Measurements from ENCODE around the gene PADI6.
"Not testable (repeated sequence)": the region's sequence is repeated elsewhere in the genome, so short reads cannot be mapped to it uniquely, and the experiment has no call there.

The PADI6 gene

DNA sequence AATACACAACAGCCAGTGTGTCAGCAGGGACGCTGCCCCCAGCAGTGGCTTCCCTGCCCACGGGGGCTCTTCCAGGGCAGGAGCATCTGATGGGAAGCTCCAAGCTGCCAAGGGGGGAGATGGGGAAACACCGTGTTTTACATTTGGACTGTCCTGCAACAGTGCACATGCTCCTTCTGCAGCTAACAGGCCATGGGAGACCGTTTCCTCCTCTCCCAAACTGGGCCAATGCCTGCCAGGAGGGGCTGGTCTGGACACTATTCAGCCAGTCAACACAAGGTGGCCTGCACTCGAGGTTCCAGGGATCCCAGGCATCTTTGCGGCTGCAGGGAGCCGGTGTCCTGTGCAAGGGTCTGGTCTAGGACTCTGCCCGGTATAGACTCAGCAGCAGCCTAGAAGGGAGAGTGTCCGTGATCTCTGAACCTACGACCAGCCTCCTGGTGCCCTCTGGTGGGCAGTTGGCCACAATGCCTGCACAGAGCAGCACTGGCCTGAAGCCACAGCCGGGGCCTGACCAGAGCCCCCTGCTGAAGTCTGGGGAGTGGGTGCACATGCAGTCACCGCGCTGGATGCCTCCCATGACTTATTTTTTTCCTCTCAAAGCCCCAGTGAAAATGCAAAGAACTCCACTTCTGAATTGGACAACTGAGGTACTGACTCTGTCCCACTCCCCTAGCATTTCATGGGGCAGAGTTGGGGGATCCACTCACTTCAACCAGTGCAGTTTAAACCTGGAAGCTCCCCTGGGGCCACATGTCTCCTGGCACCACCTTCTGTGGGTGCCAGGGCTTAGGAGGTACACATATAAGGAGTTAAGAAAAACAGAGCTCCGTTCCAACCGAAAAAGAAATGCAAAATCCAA is 34.1 kb downstream of the PADI6 start:
- DNase-seq (ENCODE audit: low read depth): peak; percentile 68

DNA sequence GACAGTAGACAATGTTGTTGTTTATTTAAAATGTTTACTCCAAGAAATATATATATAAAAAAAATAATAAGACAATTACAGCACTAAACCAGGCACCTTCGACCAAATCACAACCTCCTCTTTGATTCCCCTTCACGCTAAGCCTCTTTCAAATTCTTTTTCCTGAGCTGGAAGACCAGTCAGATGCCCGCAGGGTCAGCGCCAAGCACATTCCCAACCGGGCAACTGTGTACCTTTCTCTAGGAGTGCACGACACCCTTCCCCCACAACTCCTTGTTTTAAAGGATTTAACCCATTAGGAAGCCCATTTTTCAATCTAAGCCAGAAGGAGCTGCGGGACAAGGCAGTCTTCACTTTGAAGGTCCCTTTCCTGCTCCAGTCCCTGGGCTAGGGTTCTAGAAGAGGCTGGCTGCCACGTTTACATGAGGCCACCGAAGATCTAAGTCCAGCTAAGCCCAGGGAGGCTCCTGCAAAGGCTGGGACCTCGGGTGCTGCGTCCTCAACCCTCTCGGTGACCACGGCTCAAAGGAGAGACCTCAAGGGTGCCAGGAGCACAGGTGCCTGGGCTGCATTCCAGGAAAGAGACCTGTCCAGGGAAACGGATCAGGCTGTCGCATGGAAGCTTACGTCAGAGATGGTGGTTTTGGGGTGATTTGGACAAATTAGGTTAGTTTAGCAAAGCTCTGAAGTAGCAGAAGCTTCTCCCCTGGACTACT is 34.9 kb downstream of the PADI6 start:
- not testable (repeated sequence) for DNase-seq (ENCODE audit: low read depth)

DNA sequence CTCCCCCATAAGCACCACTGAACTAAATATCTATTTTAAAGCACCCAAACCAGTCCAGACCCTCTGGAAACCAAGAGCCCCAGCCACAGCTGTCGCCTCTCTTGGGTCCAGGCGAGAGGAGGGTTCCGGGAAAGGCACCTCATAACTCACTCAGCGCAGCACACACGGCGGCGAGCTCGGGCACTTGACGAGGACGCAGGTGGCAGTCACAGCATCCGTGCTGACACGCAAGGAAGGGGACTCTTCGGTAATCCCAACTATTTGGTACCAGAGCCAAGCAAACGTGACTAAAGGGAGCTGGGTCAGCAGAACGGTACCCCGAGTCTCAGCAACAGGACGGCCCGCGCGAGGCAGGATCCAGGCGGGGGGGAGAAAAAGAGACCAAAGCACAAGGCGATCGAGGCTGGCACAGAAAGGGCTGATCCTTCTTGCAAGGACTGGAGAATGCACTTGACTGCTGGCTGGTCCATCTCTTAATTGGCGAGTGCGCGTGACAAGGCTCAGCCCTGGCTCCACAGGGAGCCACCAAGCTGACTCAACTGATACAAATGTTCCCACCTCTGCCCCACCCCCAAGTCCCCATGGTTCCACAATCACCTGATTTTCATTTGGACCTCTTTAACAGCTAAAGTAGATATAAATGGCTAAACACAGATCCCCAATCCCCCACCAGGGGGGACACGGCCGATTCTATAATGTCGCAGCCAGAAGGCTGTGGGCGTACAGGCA is 36.0 kb downstream of the PADI6 start:
- DNase-seq (ENCODE audit: low read depth): not testable (repeated sequence)

DNA sequence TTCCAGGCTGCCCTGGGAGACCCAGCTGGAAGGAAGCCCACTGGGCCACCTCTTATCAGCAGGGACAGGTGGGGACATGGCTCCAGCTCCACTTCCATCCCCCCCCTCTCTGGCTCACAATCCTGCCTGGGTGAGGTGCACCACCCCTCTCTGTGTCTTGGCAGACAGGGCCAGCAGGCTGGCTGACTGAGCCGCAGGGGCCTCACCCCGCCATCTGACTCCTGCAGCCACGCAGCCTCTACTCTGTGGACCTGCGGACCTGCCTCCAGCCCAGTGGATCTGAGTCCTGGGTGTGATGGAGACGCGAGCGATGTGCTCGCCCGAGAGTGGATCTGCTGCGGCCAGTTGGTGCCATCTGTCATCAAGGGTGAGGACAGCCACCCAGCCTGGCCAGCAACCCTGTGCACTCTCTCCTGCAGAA is 37.4 kb downstream of the PADI6 start:
- DNase-seq (ENCODE audit: low read depth): no peak

DNA sequence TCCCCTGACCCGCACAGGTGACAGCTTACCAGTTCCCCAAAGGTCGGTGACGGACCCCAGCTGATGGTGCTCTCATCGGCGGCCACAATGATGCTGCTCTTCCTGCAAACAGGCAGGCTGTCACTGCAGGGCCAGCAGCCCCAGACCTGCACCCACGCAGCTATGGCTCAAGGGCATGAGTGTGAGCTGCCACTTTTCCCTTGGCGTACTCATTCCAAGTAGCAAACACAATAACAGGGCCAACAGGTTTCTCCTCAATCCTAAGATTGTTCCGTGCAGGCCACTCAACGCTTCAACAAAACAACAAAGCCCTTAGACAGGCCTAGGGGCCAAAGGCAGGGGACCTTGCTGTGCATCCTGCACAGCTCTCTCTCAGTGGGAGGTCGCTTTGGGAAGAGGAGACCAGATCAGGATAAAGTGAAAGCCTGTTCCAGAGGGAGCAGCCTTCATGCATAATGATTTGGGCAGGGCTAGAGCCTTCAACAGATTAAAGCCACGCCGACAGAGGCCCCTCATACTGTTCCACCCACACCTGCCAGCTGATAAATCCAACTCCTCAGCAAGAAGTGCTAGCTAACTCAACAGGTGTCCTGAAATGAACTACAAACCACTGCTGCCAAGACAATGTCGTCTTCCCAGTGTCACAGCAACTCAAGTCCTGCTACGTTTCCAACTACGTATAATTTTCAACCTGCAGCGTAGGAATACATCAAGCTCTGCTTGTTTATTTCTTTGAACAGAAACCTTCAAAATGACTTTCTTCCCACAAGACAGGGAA is 40.3 kb downstream of the PADI6 start:
- no peak for DNase-seq (ENCODE audit: low read depth)

DNA sequence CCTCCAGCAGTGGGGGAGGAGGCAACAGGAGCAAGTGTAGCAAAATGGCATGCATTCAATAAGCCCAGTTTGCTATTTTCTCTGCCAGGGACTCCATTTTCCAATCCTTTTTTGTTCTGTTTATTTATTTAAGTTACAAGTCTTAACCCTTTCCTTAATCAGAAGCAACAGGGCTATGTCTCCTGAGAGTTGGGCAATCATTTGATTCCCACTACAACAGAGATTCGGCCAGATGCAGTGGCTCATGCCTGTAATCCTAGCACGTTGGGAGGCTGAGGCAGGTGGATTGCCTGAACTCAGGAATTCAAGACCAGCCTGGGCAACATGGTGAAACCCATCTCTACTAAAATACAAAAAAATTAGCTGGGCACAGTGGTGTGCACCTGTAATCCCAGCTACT is 42.0 kb downstream of the PADI6 start:
- no peak for DNase-seq (ENCODE audit: low read depth)

DNA sequence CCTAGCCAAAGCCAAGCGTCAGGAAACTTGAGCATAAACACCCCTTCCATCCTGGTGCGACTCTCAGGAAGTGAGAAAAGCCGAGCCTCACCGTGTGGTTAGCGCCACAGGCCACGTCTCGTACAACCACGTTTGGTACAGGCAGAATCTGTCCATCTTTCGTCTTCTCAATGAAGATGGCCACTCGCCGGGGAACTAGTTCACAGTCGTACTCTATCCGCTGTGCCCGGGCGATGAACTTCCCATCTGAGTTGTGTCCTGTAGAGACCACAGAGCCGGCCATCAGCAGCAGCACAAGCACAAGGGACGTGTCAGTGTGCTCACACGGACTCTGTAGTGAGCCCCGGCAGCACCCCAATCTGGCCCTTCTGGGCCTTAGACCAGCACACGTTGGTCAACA is 44.4 kb downstream of the PADI6 start:
- no peak for DNase-seq (ENCODE audit: low read depth)

DNA sequence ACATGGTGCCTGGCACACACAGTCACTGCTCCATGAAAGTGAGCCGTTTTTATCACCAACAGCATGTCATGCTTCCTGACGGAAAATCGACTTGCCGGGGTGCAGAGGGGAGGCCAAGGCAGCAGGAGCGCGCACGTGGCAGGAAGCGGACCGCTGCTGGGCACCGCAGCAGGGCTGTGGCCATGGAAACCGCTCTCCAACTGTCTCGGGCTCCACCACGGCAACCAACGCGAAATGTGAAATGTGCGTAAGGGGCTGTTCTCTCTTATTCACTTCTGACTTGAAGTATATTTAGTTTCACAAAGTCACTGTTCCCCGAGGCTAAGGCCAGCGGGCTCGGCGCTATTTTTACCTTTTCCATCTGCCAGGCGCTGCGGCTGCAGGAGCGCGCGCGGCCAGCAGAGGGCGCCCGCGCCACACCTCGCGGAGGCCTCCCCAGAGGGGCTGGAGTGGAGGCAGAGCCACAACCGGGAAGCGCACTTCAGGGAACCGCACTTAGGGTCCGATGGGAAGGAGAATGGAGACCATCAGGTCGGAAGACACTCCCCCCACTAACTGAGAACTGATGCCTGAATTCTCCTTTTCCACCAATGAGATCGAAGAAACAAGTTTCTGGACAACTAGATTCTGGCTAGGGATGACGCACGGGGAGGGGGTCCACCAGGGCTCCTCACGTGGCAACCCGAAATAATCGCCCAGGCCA is 47.8 kb downstream of the PADI6 start:
- DNase-seq (ENCODE audit: low read depth): peak; percentile 59

DNA sequence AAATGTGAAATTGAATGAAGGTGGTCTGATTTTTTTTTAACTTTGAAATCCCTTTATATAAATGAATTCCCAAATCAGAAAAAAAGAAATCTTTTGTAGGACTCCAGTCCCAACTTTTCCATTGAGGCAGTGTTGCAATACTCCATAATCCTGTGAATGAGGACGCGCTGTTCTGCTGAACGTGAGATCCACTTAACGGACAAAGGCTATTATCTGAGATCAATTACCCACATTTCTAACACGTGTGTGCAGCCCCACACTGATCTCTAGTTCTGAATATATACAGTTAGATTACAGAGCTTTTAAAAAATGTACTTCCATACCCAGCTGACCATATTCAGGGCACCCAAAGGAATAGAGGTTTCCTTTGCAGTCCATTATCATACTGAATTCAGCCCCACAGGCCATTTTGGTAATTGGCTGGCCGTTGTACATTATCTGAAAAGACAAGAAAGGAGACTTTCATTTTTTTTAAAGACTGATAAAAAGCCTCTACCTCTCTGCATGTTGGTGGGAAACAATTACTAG is 48.5 kb downstream of the PADI6 start:
- DNase-seq (ENCODE audit: low read depth): no peak

DNA sequence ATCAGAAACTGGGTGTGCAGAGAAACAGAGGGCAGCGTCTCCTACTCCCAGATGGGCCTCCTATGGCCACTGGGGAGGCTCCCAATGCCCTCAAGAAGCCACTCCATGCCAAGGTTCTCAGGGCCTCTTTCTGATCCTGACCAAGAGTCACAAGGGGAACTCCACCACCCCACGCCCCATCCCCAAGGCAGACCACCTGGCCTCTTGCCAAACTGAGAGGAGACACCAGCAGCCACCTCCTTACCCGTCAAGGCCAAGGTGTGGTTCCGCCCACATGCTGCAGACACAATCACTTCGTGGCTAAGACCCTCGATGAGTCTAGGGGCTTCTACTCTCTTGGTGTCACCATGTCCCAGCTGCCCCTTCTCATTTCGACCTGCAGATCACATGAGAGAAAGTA is 50.5 kb downstream of the PADI6 start:
- no peak for DNase-seq (ENCODE audit: low read depth)

DNA sequence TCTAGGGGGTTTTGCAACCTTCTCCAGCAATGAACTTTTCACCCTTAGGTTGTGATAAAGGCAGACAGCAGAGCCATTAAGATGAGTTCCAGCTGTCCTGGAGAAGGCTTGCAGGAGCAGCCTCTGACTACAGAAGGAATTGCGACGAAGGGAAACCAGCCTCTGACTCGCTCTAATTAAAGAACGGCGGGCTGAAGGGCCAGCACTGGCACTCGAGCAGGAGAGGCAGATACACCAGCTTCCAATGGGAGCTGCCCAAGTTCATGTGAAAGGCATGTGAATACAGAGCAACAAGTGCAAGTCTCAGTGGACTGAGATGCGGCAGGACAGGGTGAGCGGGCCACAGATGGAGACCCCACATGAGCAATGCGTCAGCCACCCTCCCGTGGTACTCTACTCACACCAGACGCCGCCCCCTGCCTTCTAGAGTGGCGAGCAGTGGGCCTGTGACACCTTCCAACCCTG is 51.8 kb downstream of the PADI6 start:
- peak; percentile 71 for DNase-seq (ENCODE audit: low read depth)

DNA sequence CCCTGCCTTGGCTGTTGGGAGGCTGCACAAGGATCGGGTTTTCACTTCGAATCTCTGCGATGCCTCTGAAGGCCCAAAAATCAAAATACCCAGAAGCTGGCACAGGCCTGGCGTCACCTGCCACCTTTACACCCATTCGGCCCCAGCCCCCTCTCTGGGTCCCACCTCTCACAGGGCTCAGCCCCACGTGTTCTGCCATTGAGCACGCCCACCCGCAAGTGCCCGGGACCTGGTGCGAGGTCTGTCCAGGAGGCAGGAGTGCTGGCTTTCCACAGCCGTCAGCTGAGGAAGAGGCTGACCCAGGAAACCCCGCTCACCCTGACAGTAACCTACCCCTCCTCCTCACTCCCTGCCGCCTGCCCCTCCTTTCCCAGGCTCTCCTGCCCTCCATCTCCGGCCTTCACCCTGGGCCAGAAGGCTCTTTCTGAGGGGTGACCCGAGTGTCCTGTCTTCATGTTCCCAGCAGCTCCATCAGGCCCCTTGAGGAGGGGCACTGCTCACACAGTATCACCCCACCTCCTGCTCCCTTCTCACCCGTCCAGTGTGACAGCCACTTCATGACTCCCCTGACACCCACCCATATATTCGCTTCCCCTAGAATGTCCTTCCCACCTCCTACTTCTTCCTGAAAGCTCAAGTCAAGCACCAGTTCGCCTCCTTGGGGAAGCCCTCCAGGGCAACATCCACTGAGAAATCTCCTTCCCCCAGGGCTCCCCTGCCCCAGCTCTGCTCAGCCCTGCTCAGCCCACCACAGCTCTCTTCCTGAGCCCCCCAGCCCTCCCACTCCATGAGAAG is 54.0 kb downstream of the PADI6 start:
- no peak for DNase-seq (ENCODE audit: low read depth)

DNA sequence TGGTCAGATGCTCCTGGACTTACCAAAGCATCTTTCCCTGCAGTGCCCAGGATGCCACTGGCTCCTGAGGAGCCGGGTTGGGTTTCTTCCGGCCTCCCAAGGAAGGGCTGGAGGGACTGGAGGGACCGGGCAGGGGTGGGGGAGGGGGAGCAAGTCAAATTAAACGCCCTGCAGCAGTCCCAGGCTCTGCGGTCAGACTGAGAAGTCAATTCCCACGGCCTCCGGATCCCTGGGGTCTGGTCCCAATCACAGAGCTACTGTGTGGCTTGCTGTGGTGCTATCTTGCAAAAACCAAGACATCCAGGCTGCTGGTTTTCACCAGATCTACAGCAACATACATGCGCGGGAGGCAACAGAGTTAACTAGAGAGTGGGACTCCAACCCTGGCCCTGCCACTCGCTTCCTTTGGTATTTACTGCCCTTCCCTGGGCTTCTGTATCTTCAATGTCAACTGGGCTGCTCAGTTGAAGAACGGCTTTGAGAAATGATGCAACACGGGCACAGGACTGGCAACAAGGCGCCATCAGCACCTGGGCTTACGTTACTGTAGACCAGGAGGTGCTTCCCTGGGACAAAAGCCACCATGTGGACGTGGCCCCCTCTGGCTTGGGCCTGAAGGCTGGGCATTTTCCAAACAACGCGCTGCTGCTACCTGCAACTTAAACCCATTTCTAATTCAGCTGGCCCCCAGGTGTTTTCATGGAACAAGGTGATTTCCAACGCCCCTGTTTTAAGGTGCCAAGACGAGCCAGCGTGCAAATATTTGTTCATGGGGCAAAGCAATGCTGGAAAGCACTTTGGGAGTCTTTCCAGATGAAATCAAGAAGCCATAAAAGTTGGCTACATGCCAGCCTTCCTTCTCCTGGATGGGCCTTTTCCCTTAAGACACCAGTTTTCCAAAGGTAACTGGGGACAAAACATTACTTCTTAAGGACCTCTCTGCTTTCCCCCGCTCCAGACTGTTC is 56.0 kb downstream of the PADI6 start:
- DNase-seq (ENCODE audit: low read depth): no peak

DNA sequence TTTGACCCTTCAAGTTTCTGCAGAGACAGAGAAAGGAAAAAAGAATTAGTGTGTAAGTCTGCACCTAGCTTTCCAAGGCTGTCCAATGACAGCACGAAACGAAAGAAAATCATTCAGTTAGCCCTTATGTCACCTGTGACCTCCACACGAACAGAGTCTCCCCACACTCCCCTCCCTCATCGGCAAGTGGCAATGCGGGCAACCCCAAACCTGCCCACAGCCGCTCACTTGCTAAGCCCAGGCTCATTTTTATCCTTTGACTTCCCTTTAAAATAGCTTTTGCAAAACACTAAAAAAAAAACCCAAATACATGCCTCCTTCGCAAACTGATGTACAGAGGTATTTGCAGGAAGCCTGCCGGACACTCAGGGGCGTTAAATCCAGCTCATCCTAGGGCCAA is 57.2 kb downstream of the PADI6 start:
- DNase-seq (ENCODE audit: low read depth): no peak

DNA sequence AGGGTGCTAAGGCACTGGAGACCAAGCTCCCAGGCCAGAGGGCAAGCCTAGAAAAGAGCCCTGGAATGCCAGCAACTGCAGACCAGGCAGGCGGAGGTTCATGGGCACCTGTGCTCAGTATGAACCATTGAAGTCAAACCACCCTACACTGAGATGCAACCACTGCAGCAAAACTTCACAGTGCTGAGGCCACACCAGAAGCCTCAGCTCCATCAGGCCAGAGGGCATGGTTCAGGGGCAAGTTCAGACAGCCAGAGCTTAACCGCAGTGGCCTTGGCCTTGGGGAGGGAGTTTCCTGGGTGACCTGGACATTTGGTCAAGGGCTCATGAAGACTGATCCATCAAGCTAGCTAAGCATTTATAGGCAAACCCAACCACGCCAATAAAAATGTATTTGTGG is 60.4 kb downstream of the PADI6 start:
- DNase-seq (ENCODE audit: low read depth): no peak

DNA sequence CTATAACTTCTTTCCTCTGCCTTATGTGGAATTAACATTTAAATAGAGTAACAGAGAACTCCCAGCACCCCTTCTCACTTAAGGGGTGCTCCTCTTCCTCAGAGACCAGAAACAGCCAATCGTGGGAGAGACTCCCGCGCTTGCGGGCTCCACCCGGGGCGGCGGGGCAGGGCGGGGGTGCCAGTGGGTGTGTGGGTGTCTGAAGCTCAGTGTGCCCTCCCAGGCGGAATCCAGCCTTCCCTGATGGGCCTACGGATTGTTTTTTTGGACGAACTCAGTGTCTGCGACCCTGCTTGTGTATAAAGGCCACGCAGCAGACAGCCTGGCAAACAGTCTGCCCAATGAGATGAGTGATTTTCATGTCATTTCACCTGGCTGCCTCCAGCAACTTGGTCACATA is 61.3 kb downstream of the PADI6 start:
- DNase-seq (ENCODE audit: low read depth): no peak

DNA sequence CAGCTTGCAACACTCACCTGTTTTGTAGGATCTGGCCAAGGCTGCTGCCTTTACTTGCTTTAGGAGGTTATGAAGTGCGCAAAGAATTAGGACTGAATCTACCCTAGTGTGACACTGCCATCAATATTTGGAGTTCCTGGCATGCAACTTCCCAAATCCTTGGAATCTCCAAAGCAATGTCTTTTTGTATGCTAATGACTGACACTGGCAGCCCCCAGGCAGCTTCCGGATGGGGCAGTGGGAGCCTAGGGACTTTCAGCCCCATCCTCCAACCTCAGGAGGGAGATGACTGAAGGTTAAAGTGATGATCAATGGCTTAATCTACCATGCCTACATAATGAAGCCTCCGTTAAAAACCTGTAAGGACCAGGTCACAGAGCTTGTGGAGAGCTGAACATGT is 62.0 kb downstream of the PADI6 start:
- no peak for DNase-seq (ENCODE audit: low read depth)

DNA sequence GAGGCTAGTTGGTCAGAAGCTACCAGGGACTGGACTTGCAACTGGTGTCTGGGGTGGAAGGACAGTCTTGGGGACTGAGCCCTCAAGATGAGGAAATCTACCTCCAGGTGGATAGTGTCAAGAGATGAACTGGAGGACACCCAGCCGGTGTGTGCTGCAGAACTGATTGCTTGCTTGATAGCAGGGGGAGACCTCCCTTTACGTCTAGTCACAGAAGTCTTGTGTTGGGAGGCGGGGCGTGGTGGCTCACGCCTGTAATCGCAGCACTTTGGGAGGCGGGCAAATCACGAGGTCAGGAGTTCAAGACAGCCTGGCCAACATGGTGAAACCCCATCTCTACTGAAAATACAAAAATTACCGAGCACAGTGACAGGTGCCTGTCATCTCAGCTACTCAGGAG is 62.6 kb downstream of the PADI6 start:
- DNase-seq (ENCODE audit: low read depth): no peak
